Psoas muscle (tissue), 8 donors: ENCODE results near the gene CNOT6L. TPM values are rescaled to one million over a fixed set of nuclear protein-coding genes. Genes with fewer than 3 reads are reported as not detected.

Source experiments
- ATAC-seq, 4 donors: fragments of 200-7000 bp; cut with Tn5 transposase; one replicate each; pipeline ENCODE4 v1.9.1; 2020; ENCODE audit warnings: moderate library complexity in 3 of 4, mild to moderate bottlenecking in 2 of 4
- DNase-seq, 2 donors: peaks; one replicate each; pipeline ENCODE4 v3.0.0-alpha.2; 2020
- H3K27ac ChIP-seq: fragments of 200-600 bp; one replicate; pipeline ENCODE4 v1.8.0; 2022
- H3K27me3 ChIP-seq, 3 donors: fragments of 200-600 bp in 1 of 3; one replicate each; pipeline versions ENCODE4 v1.6.1 to v1.8.0; 2013 to 2022; ENCODE audit warnings: low read length in 2 of 3, mild to moderate bottlenecking in 2 of 3, moderate library complexity in 1 of 3; ENCODE audit not compliant: insufficient read depth in 3 of 3
- H3K36me3 ChIP-seq, 2 donors: fragments of 200-600 bp in 1 of 2; one replicate each; pipeline versions ENCODE4 v1.6.1 to v1.8.0; 2013 to 2022; ENCODE audit warnings: low read depth in 1 of 2, mild to moderate bottlenecking in 1 of 2, moderate library complexity in 1 of 2; ENCODE audit not compliant: insufficient read depth in 1 of 2
- H3K4me1 ChIP-seq: fragments of 200-600 bp; one replicate; pipeline ENCODE4 v1.8.0; 2022
- H3K4me3 ChIP-seq: fragments of 200-600 bp; one replicate; pipeline ENCODE4 v1.8.0; 2022; ENCODE audit warnings: mild to moderate bottlenecking
- H3K9me3 ChIP-seq: fragments of 200-600 bp; one replicate; pipeline ENCODE4 v1.8.0; 2022
- CTCF ChIP-seq: fragments of 200-600 bp; IDR thresholded peaks from one replicate; pipeline ENCODE4 v1.8.0; 2022; ENCODE audit warnings: antibody characterized with exemption
- WGBS, 3 donors: extraction: QIAGEN DNeasy Blood & Tissue Kit; methylation state at CpG; one replicate each; pipeline versions ENCODE4 v1.1.6 to v1.1.7; 2013; 5-methylcytosine and 5-hydroxymethylcytosine counted together
- intact Hi-C, 2 donors: fragments of 100-400 bp; cut with DNase I; formaldehyde crosslinking; loops; one replicate each; pipeline versions ENCODE4 v1.11.0 to v1.14.2; 2022
- polyA plus RNA-seq, 3 donors: library from polyadenylated mRNA; stranded (reverse); fragments of 200-250 nt; gene quantifications; one replicate each; pipeline ENCODE4 v1.2.3, GENCODE V29; 2013
- total RNA-seq, 4 donors: library from RNA; stranded (reverse); fragmentation: NEBNext Ultra II Directional in 2 of 4; extraction: Animal tissue kit (Norgen Biotek cat#: 25700) in 2 of 4; gene quantifications; one replicate each; pipeline versions ENCODE4 v1.2.1 to v1.2.4, GENCODE V29; 2021 to 2023
- donor health status: healthy with polysubstance abuse.
- donor health status: DM: no; HTN: no; CAD: no; lungs with moderate emphysema.
- donor health status: Bipolar disorder and iron deficiency.
- donor health status: healthy.
- donor health status: DM: yes; HTN: yes; CAD: no.
- donor health status: DM: no; HTN: no; CAD: no.
- donor health status: DM: no; HTN: no; CAD: no.
- donor health status: DM: yes; HTN: yes; CAD: no.

CNOT6L gene
- total and polyA plus RNA-seq, 7 donors = 2.6 to 23.3 (median 18.0) TPM

- peak; percentile 92 to 96 for DNase-seq
- H3K27ac ChIP-seq = peak overlapping the region; percentile 96
- intact Hi-C loops = loop anchor here (1.0 to 5.0 kb wide), 3 partner anchors 37 to 43 kb away; partner anchors contain the start of gene MRPL1 (in 1 of the 2)
- no peaks in the 10 kb centered on the region for H3K9me3 ChIP-seq
- WGBS, 3 donors = 0% methylated on average over 53 to 81 of the region's 81 CpGs
- peak overlapping the region; percentile 86 for H3K4me3 ChIP-seq
- H3K27me3 ChIP-seq = no peaks in the 10 kb centered on the region
- peak; percentile 93 to 96 (median 95) for ATAC-seq
- peaks cover 51% of the 10 kb centered on the region for H3K4me1 ChIP-seq
- H3K36me3 ChIP-seq = no peaks in the 10 kb centered on the region
- TF ChIP-seq CTCF = no peak
These were observed 878 bp upstream of the CNOT6L start for GRCh38 chr4:77819843-77820648.

- DNase-seq (no peak), ATAC-seq (peak in 3 of 4 donors; percentile 8 to 25 (median 8))
- no peak for TF ChIP-seq CTCF
- Histone ChIP-seq H3K27me3 (no peaks in the 10 kb centered on the region), H3K4me1 (peaks cover 57% of the 10 kb centered on the region), H3K27ac (peak overlapping the region; percentile 96), H3K9me3 (no peaks in the 10 kb centered on the region), H3K36me3 (no peaks in the 10 kb centered on the region), H3K4me3 (peak overlapping the region; percentile 86)
- intact Hi-C loops = no loop called here
- 0 to 1% (median 0%) methylated on average over 5 to 66 of the region's 66 CpGs for WGBS, 3 donors
These were observed 255 bp upstream of the CNOT6L start for GRCh38 chr4:77819404-77819842.

GRCh38 chr4:77818073-77818601 is 1.0 kb downstream of the CNOT6L start:
- ATAC-seq (peak; percentile 43 to 60 (median 52)), DNase-seq (peak; percentile 66 to 81)
- H3K27me3 ChIP-seq = no peaks in the 10 kb centered on the region
- no peaks in the 10 kb centered on the region for H3K9me3 ChIP-seq
- peaks cover 68% of the 10 kb centered on the region for H3K4me1 ChIP-seq
- H3K27ac ChIP-seq = peak overlapping the region; percentile 96
- no peaks in the 10 kb centered on the region for H3K36me3 ChIP-seq
- intact Hi-C loops = no loop called here
- peak; percentile 55 for TF ChIP-seq CTCF
- H3K4me3 ChIP-seq = peak overlapping the region; percentile 86
- 0 to 1% (median 0%) methylated on average over 13 of the region's 13 CpGs for WGBS, 3 donors

- peak overlapping the region; percentile 96 for H3K27ac ChIP-seq
- peak overlapping the region; percentile 86 for H3K4me3 ChIP-seq
- DNase-seq = no peak
- WGBS, 3 donors = 22 to 27% (median 26%) methylated on average over 8 of the region's 8 CpGs
- TF ChIP-seq CTCF = no peak
- ATAC-seq = no peak
- intact Hi-C loops = no loop called here
- H3K4me1 ChIP-seq = peaks cover 64% of the 10 kb centered on the region
- H3K9me3 ChIP-seq = no peaks in the 10 kb centered on the region
- no peaks in the 10 kb centered on the region for H3K27me3 ChIP-seq
- H3K36me3 ChIP-seq = no peaks in the 10 kb centered on the region
These were observed 1.7 kb downstream of the CNOT6L start for GRCh38 chr4:77817304-77818072.
